AG04450 (cell line): ENCODE measurements around the gene SNAPC4. TPM values are rescaled to one million over a fixed set of nuclear protein-coding genes. Genes with fewer than 3 reads are reported as not detected.

Experiments used
- CTCF ChIA-PET: fragments of 300-600, 350-600 bp; formaldehyde crosslinking; extraction: SDS; loops from one replicate; lab custom pipeline; 2022; ENCODE audit warnings: antibody characterized with exemption, inconsistent platforms; lab: Charles Lee
- POLR2A ChIA-PET: fragments of 350-600 bp; formaldehyde crosslinking; extraction: SDS; loops from one replicate; lab custom pipeline; 2021; ENCODE audit warnings: antibody characterized with exemption, inconsistent platforms; lab: Yijun Ruan, JAX
- DNase-seq: peaks from one replicate; pipeline ENCODE4 v3.0.0-alpha.2; 2011; ENCODE audit warnings: low read depth, low spot score
- H3K27ac ChIP-seq: one replicate; pipeline ENCODE4 v1.5.1; 2012; ENCODE audit warnings: low read depth, low read length, control low read depth
- H3K27me3 ChIP-seq: one replicate; pipeline ENCODE4 v1.6.0; 2012; ENCODE audit warnings: low read length; ENCODE audit not compliant: control insufficient read depth, insufficient read depth
- H3K4me3 ChIP-seq: 2 replicates; pipeline ENCODE4 v1.5.1; 2011; ENCODE audit warnings: mild to moderate bottlenecking, low read depth, low read length, control low read depth
- H3K9me3 ChIP-seq: 2 replicates; pipeline ENCODE4 v1.5.1; 2012; ENCODE audit warnings: low read length; ENCODE audit not compliant: control insufficient read depth, insufficient read depth
- CTCF ChIP-seq: IDR thresholded peaks from 2 replicates; pipeline ENCODE4 v1.5.1; 2011; ENCODE audit warnings: low read depth, low read length, control low read depth, inconsistent platforms
- polyA plus RNA-seq: library from polyadenylated mRNA; depleted of rRNA; stranded (reverse); fragments of >200 nt; gene quantifications from 2 replicates; pipeline ENCODE4 v1.2.3, GENCODE V29; 2011

The SNAPC4 gene
- polyA plus RNA-seq, 1 experiment: 2.2 TPM

GRCh38 chr9:136441191-136441680, 41.3 kb upstream of the SNAPC4 start:
- H3K27ac ChIP-seq: no peak overlapping the region
- no peak for DNase-seq
- TF ChIP-seq CTCF: no peak

GRCh38 chr9:136439481-136440408, 39.8 kb upstream of the SNAPC4 start, which contains the start of gene INPP5E:
INPP5E (minus strand) TSS chr9:136439845; CDS start chr9:136439419, 426 bp downstream.
- POLR2A ChIA-PET: no interaction called here
- Histone ChIP-seq H3K4me3 (peak within 1 kb of the TSS; percentile 69), H3K27ac (no peak within 1 kb of the TSS), H3K27me3 (no peaks in the 10 kb centered on the region), H3K9me3 (peaks cover 5% of the 10 kb centered on the region; the same call in 1 of the 2 replicates)
- peak; percentile 54 for TF ChIP-seq CTCF
- CTCF ChIA-PET: interaction anchor here (0.6 to 1.4 kb wide), 5 partner anchors 14 to 172 kb away, joined by 3 to 7 read pairs (median 3); no protein-coding TSS in a partner anchor
- DNase-seq: no peak

More at GRCh38 chr9:136441191-136441680, 41.3 kb upstream of the SNAPC4 start:
- H3K4me3 ChIP-seq: no peak overlapping the region
- ChIA-PET CTCF (interaction anchor here (1.4 kb wide), 1 partner anchor 128 kb away, joined by 5 read pairs; no protein-coding TSS in a partner anchor), POLR2A (no interaction called here)
- no peaks in the 10 kb centered on the region for H3K27me3 ChIP-seq
- peaks cover 3% of the 10 kb centered on the region; the same call in 1 of the 2 replicates for H3K9me3 ChIP-seq

- H3K9me3 ChIP-seq: peaks cover 5% of the 10 kb centered on the region; the same call in 1 of the 2 replicates
- no peak for DNase-seq
- ChIA-PET POLR2A (interaction anchor here (0.6 kb wide), 1 partner anchor 85 kb away, joined by 3 read pairs; no protein-coding TSS in a partner anchor), CTCF (interaction anchor here (0.6 kb wide), 1 partner anchor 171 kb away, joined by 3 read pairs; no protein-coding TSS in a partner anchor)
- H3K27ac ChIP-seq: no peak overlapping the region
- no peak for TF ChIP-seq CTCF
- no peaks in the 10 kb centered on the region for H3K27me3 ChIP-seq
- peak overlapping the region; percentile 69 for H3K4me3 ChIP-seq
Measured at GRCh38 chr9:136438548-136439480, 38.8 kb upstream of the SNAPC4 start.

- H3K27ac ChIP-seq: no peak overlapping the region
Measured at GRCh38 chr9:136437839-136438547, 38.0 kb upstream of the SNAPC4 start.

More at GRCh38 chr9:136437839-136438547, 38.0 kb upstream of the SNAPC4 start:
- no peak for DNase-seq
- Histone ChIP-seq H3K4me3 (peak overlapping the region; percentile 69), H3K9me3 (peaks cover 5% of the 10 kb centered on the region; the same call in 1 of the 2 replicates), H3K27me3 (no peaks in the 10 kb centered on the region)
- POLR2A ChIA-PET: no interaction called here
- TF ChIP-seq CTCF: no peak
- CTCF ChIA-PET: no interaction called here
